ENCODE measurements around the gene OMP.

- TF ChIP-seq CTCF (tag by site-specific recombination; IDR thresholded peaks at IDR 0.05), result no peak
- no peak for TF ChIP-seq OSR2 (tag by site-specific recombination; IDR thresholded peaks at IDR 0.05)
Observed at GRCh38 chr11:77108436-77108835, 5.8 kb downstream of the OMP start.
